Right atrium auricular region (tissue), 2 donors: ENCODE measurements around the gene LYRM1. TPM values are rescaled to one million over a fixed set of nuclear protein-coding genes. Genes with fewer than 3 reads are reported as not detected.
"Not testable (repeated sequence)": the region's sequence is repeated elsewhere in the genome, so short reads cannot be mapped to it uniquely, and the experiment has no call there.

Experiments used
- DNase-seq: peaks from one replicate; pipeline ENCODE4 v3.0.0-alpha.2; 2019; ENCODE audit warnings: low spot score
- H3K27ac ChIP-seq, 2 donors: fragments of 200-600 bp; sonication (generic); 1 replicate in 1 of 2; 2 replicates in 1 of 2; pipeline ENCODE4 v1.5.1; 2016 to 2019
- H3K27me3 ChIP-seq, 2 donors: fragments of 200-600 bp; sonication (generic); one replicate each; pipeline versions ENCODE4 v1.5.1 to v1.6.0; 2017 to 2019
- H3K36me3 ChIP-seq: fragments of 200-600 bp; sonication (generic); one replicate; pipeline ENCODE4 v1.5.1; 2016
- H3K4me1 ChIP-seq, 2 donors: fragments of 200-600 bp; sonication (generic); one replicate each; pipeline versions ENCODE4 v1.5.1 to v1.6.0; 2017 to 2019
- H3K4me3 ChIP-seq, 2 donors: fragments of 200-600 bp; sonication (generic); 1 replicate in 1 of 2; 2 replicates in 1 of 2; pipeline ENCODE4 v1.5.1; 2017 to 2019; ENCODE audit warnings: mild to moderate bottlenecking in 1 of 2, moderate library complexity in 1 of 2
- H3K9me3 ChIP-seq, 2 donors: fragments of 200-600 bp; sonication (generic); one replicate each; pipeline ENCODE4 v1.5.1; 2019
- total RNA-seq, 2 donors: library from RNA; depleted of rRNA; stranded (reverse); fragments of >200 nt; gene quantifications; one replicate each; pipeline ENCODE4 v1.1.0, GENCODE V29; 2016
- TF ChIP-seq, protein P1 (sequence below), 2 donors: fragments of 200-600 bp; sonication (generic); IDR thresholded peaks; one replicate each; pipeline ENCODE4 v1.5.1; 2019; ENCODE audit warnings: antibody characterized with exemption in 2 of 2

The LYRM1 gene
- total RNA-seq, 2 donors from 2014 or later = 54.2 to 58.7 TPM

DNA sequence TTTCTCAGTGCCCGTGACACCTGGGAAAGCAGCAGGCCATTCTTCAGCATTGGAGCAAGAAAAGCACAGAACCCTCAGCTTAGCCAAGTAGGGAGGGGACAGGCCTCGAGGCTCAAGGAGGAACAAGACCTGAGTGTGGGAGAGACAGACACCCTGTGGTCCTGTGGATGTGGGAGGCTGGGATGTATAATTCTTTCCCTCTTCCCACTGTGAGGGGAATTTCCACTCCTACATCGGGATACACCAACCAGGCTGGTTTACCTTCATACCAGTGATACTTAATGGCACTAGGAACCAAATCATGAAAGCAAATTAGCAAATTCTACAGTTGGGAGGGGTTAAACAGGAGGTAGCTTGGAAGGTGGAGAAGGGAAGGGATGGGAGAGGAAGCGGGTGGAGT lies 41.7 kb downstream of the LYRM1 start:
- TF ChIP-seq, protein P1, sequence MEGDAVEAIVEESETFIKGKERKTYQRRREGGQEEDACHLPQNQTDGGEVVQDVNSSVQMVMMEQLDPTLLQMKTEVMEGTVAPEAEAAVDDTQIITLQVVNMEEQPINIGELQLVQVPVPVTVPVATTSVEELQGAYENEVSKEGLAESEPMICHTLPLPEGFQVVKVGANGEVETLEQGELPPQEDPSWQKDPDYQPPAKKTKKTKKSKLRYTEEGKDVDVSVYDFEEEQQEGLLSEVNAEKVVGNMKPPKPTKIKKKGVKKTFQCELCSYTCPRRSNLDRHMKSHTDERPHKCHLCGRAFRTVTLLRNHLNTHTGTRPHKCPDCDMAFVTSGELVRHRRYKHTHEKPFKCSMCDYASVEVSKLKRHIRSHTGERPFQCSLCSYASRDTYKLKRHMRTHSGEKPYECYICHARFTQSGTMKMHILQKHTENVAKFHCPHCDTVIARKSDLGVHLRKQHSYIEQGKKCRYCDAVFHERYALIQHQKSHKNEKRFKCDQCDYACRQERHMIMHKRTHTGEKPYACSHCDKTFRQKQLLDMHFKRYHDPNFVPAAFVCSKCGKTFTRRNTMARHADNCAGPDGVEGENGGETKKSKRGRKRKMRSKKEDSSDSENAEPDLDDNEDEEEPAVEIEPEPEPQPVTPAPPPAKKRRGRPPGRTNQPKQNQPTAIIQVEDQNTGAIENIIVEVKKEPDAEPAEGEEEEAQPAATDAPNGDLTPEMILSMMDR (IDR thresholded peaks at IDR 0.05) = no peak
- Histone ChIP-seq H3K27me3 (no peaks in the 10 kb centered on the region), H3K36me3 (no peaks in the 10 kb centered on the region), H3K4me1 (no peaks in the 10 kb centered on the region), H3K27ac (no peak overlapping the region), H3K9me3 (no peaks in the 10 kb centered on the region), H3K4me3 (no peak overlapping the region)
- no peak for DNase-seq

- TF ChIP-seq, protein P1 (IDR thresholded peaks at IDR 0.05) = peak in 1 of 2 donors; percentile 27
- no peak overlapping the region for H3K4me3 ChIP-seq
- DNase-seq = no peak
These were observed 44.4 kb downstream of the LYRM1 start for GRCh38 chr16:20944861-20945574.

GRCh38 chr16:20945575-20945875 lies 45.0 kb downstream of the LYRM1 start:
- not testable (repeated sequence) for H3K36me3 ChIP-seq, H3K27ac ChIP-seq, H3K9me3 ChIP-seq, H3K27me3 ChIP-seq, DNase-seq, H3K4me1 ChIP-seq, H3K4me3 ChIP-seq

More at GRCh38 chr16:20944861-20945574, 44.4 kb downstream of the LYRM1 start:
- Histone ChIP-seq H3K4me1 (no peaks in the 10 kb centered on the region), H3K36me3 (no peaks in the 10 kb centered on the region), H3K9me3 (no peaks in the 10 kb centered on the region), H3K27ac (no peak overlapping the region), H3K27me3 (no peaks in the 10 kb centered on the region)

GRCh38 chr16:20946015-20946629 lies 45.6 kb downstream of the LYRM1 start:
- no peaks in the 10 kb centered on the region for H3K4me1 ChIP-seq
- no peaks in the 10 kb centered on the region for H3K9me3 ChIP-seq
- TF ChIP-seq, protein P1 (IDR thresholded peaks at IDR 0.05) = no peak
- H3K36me3 ChIP-seq = no peaks in the 10 kb centered on the region
- no peak for DNase-seq
- no peak overlapping the region for H3K27ac ChIP-seq
- no peak overlapping the region for H3K4me3 ChIP-seq
- no peaks in the 10 kb centered on the region for H3K27me3 ChIP-seq

- Histone ChIP-seq H3K4me3 (no peak overlapping the region), H3K27ac (no peak overlapping the region), H3K36me3 (no peaks in the 10 kb centered on the region), H3K27me3 (no peaks in the 10 kb centered on the region), H3K4me1 (no peaks in the 10 kb centered on the region), H3K9me3 (no peaks in the 10 kb centered on the region)
- TF ChIP-seq, protein P1 (IDR thresholded peaks at IDR 0.05) = no peak
- no peak for DNase-seq
These were observed 47.9 kb downstream of the LYRM1 start for GRCh38 chr16:20948444-20948843.

GRCh38 chr16:20949660-20950059 lies 49.1 kb downstream of the LYRM1 start:
- Histone ChIP-seq H3K4me3 (no peak overlapping the region), H3K36me3 (no peaks in the 10 kb centered on the region)
- TF ChIP-seq, protein P1 (IDR thresholded peaks at IDR 0.05) = no peak

More at GRCh38 chr16:20949660-20950059, 49.1 kb downstream of the LYRM1 start:
- Histone ChIP-seq H3K27ac (no peak overlapping the region), H3K27me3 (no peaks in the 10 kb centered on the region), H3K4me1 (no peaks in the 10 kb centered on the region), H3K9me3 (no peaks in the 10 kb centered on the region)
- DNase-seq = no peak
